Thyroid gland (tissue), 4 donors: Measurements from ENCODE around the gene ZNF407.

Source experiments
- CTCF ChIP-seq, 6 experiments: fragments of 200-600 bp in 3 of 6; fragments of 450-650 bp in 3 of 6; sonication (generic) in 3 of 6; IDR thresholded peaks; one replicate each; pipeline ENCODE4 v1.5.1; 2016 to 2019; ENCODE audit warnings: antibody characterized with exemption in 6 of 6, mild to moderate bottlenecking in 2 of 6, inconsistent platforms in 1 of 6, moderate library complexity in 1 of 6
- POLR2A ChIP-seq, 2 donors: fragments of 450-650 bp; IDR thresholded peaks; one replicate each; pipeline ENCODE4 v1.6.1; 2017; ENCODE audit warnings: antibody characterized with exemption in 2 of 2, mild to moderate bottlenecking in 2 of 2, moderate library complexity in 1 of 2

DNA sequence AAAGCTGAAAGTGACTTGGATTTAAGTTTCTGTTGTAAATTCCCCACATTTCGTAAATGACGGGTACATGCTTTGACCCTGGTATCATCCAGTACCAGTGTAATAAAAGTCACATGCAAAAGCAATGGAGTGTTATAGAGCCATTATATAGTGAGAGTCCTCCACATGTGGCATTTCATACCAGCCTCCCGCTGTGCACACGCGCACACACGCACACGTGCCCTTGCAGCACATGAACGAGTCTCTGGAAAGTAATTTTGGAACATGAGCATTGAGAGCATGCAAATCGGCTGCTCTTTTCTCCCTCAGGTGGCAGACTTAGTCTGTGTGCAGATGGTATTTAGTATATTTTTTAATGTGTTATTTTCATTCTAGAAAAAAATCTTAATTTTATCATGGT, 198.1 kb downstream of the ZNF407 start:
- TF ChIP-seq CTCF (IDR thresholded peaks at IDR 0.05) (no peak), POLR2A (IDR thresholded peaks at IDR 0.05) (no peak)
